Stomach (tissue), 4 donors: ENCODE measurements around the gene ZNF333.

Experiments used
- EP300 ChIP-seq: sonication (generic); formaldehyde crosslinking; IDR thresholded peaks from one replicate; pipeline ENCODE4 v1.6.1; 2017; ENCODE audit warnings: antibody characterized with exemption
- POLR2A ChIP-seq, 4 donors: fragments of 450-650 bp; IDR thresholded peaks; one replicate each; pipeline ENCODE4 v1.6.1; 2016; ENCODE audit warnings: antibody characterized with exemption in 4 of 4, control low read depth in 2 of 4, mild to moderate bottlenecking in 1 of 4, moderate library complexity in 1 of 4
- TF ChIP-seq, protein P1 (sequence below), 7 experiments: fragments of 450-650 bp in 4 of 7; fragments of 200-600 bp in 3 of 7; sonication (generic) in 3 of 7; IDR thresholded peaks; one replicate each; pipeline ENCODE4 v1.5.1; 2016 to 2019; ENCODE audit warnings: antibody characterized with exemption in 7 of 7, control low read depth in 2 of 7, mild to moderate bottlenecking in 1 of 7

DNA sequence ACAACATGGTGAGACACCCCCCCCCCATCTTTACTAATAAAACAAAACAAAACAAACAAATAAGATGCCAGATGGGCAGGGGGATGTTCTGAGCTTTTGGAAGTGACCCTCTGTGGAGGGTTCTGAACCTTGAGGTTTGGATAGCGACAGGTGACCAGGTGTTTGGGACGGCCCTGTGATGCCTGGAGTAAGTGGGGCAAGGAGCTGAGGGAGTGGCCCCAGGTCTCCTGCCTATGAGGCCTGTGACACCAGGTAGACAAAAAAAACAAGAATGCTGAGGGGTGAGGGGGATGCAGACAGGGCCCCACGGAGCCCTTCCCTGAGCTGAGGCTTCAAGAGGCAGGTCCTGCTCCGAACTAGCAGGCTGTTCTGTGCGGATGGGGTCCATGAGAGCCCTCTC, 79.4 kb downstream of the ZNF333 start:
- TF ChIP-seq, protein P1, sequence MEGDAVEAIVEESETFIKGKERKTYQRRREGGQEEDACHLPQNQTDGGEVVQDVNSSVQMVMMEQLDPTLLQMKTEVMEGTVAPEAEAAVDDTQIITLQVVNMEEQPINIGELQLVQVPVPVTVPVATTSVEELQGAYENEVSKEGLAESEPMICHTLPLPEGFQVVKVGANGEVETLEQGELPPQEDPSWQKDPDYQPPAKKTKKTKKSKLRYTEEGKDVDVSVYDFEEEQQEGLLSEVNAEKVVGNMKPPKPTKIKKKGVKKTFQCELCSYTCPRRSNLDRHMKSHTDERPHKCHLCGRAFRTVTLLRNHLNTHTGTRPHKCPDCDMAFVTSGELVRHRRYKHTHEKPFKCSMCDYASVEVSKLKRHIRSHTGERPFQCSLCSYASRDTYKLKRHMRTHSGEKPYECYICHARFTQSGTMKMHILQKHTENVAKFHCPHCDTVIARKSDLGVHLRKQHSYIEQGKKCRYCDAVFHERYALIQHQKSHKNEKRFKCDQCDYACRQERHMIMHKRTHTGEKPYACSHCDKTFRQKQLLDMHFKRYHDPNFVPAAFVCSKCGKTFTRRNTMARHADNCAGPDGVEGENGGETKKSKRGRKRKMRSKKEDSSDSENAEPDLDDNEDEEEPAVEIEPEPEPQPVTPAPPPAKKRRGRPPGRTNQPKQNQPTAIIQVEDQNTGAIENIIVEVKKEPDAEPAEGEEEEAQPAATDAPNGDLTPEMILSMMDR (IDR thresholded peaks at IDR 0.05): no peak
- TF ChIP-seq POLR2A (IDR thresholded peaks at IDR 0.05): no peak
- no peak for TF ChIP-seq EP300
